AG10803 (cell line): ENCODE results near the gene RABGAP1L.

ENCODE experiments used
- DNase-seq: peaks from one replicate; pipeline ENCODE4 v3.0.0; 2010; ENCODE audit warnings: low read depth
- H3K4me3 ChIP-seq: 2 replicates; pipeline ENCODE4 v1.5.1; 2011; ENCODE audit warnings: mild to moderate bottlenecking, low read length, control low read depth
- CTCF ChIP-seq: conservative IDR thresholded peaks from 2 replicates; pipeline ENCODE4 v1.5.1; 2011; ENCODE audit warnings: mild to moderate bottlenecking, low read length, control low read depth, inconsistent platforms

The RABGAP1L gene

GRCh38 chr1:174942547-174943255 is 783.4 kb downstream of the RABGAP1L start:
- peak; percentile 27 for DNase-seq
- no peak overlapping the region for H3K4me3 ChIP-seq
- TF ChIP-seq CTCF: no peak

- no peak for DNase-seq
- TF ChIP-seq CTCF: no peak
- H3K4me3 ChIP-seq: no peak overlapping the region
Observed at GRCh38 chr1:174946031-174946430, 786.7 kb downstream of the RABGAP1L start.

- DNase-seq: no peak
- no peak for TF ChIP-seq CTCF
- no peak overlapping the region for H3K4me3 ChIP-seq
Observed at GRCh38 chr1:174949061-174949460, 789.7 kb downstream of the RABGAP1L start.

GRCh38 chr1:174949645-174950044 is 790.3 kb downstream of the RABGAP1L start:
- TF ChIP-seq CTCF: no peak
- DNase-seq: no peak
- H3K4me3 ChIP-seq: no peak overlapping the region

GRCh38 chr1:174953285-174954072 is 794.2 kb downstream of the RABGAP1L start:
- no peak for TF ChIP-seq CTCF
- DNase-seq: no peak
- H3K4me3 ChIP-seq: no peak overlapping the region

GRCh38 chr1:174954073-174954460 is 794.7 kb downstream of the RABGAP1L start:
- no peak overlapping the region for H3K4me3 ChIP-seq
- no peak for DNase-seq
- no peak for TF ChIP-seq CTCF
